Ishikawa (cell line): Measurements from ENCODE around the gene NPTN.

ENCODE experiments used
- CEBPB ChIP-seq: IDR thresholded peaks from 2 replicates; pipeline ENCODE4 v1.6.1; 2012
- EGR1 ChIP-seq: IDR thresholded peaks from 2 replicates; pipeline ENCODE4 v1.6.1; 2012
- EP300 ChIP-seq: IDR thresholded peaks from 2 replicates; pipeline ENCODE4 v1.6.1; 2012; ENCODE audit warnings: borderline replicate concordance
- FOXM1 ChIP-seq: IDR thresholded peaks from 2 replicates; pipeline ENCODE4 v1.6.1; 2012; ENCODE audit warnings: low read depth, borderline replicate concordance
- NFIC ChIP-seq: IDR thresholded peaks from 2 replicates; pipeline ENCODE4 v1.6.1; 2012
- RAD21 ChIP-seq: IDR thresholded peaks from 2 replicates; pipeline ENCODE4 v1.6.1; 2012; ENCODE audit warnings: low read depth
- TAF1 ChIP-seq: IDR thresholded peaks from 2 replicates; pipeline ENCODE4 v1.6.1; 2012; ENCODE audit warnings: low read depth, mild to moderate bottlenecking
- TCF12 ChIP-seq: IDR thresholded peaks from 2 replicates; pipeline ENCODE4 v1.6.1; 2012; ENCODE audit warnings: low read depth
- TEAD4 ChIP-seq: IDR thresholded peaks from 2 replicates; pipeline ENCODE4 v1.6.1; 2012
- YY1 ChIP-seq: IDR thresholded peaks from 2 replicates; pipeline ENCODE4 v1.6.1; 2012; ENCODE audit warnings: low read depth
- TF ChIP-seq, protein P1 (sequence below): IDR thresholded peaks from 2 replicates; pipeline ENCODE4 v1.6.1; 2012
- TF ChIP-seq, protein P2 (sequence below): IDR thresholded peaks from 2 replicates; pipeline ENCODE4 v1.6.1; 2012
- TF ChIP-seq, protein P3 (sequence below): IDR thresholded peaks from 2 replicates; pipeline ENCODE4 v1.6.1; 2012; ENCODE audit warnings: low read depth, mild to moderate bottlenecking

DNA sequence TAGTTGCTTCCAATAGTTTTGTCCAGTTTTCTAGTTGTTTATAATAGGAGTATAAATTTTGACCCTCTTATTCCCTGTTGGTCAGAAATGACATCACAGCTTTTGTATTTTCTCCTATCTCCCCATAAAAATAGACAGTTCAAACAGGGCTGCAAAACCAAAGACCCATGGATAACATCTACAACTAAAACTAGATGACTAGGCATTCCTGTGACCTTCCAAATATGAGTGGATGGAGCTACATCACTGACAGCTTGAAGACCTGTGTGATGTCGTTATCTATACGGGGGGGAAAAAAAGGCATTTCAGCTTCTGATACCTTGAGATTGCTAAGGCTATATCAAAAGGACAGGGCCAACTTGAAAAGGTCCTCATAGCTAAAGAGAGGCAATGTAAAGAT, 105.6 kb downstream of the NPTN start:
- TF ChIP-seq TCF12, result no peak
- TF ChIP-seq, protein P1, sequence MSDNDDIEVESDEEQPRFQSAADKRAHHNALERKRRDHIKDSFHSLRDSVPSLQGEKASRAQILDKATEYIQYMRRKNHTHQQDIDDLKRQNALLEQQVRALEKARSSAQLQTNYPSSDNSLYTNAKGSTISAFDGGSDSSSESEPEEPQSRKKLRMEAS, result no peak
- TF ChIP-seq EP300, result no peak
- no peak for TF ChIP-seq TAF1
- TF ChIP-seq, protein P2, sequence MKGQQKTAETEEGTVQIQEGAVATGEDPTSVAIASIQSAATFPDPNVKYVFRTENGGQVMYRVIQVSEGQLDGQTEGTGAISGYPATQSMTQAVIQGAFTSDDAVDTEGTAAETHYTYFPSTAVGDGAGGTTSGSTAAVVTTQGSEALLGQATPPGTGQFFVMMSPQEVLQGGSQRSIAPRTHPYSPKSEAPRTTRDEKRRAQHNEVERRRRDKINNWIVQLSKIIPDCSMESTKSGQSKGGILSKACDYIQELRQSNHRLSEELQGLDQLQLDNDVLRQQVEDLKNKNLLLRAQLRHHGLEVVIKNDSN, result no peak
- TF ChIP-seq, protein P3, sequence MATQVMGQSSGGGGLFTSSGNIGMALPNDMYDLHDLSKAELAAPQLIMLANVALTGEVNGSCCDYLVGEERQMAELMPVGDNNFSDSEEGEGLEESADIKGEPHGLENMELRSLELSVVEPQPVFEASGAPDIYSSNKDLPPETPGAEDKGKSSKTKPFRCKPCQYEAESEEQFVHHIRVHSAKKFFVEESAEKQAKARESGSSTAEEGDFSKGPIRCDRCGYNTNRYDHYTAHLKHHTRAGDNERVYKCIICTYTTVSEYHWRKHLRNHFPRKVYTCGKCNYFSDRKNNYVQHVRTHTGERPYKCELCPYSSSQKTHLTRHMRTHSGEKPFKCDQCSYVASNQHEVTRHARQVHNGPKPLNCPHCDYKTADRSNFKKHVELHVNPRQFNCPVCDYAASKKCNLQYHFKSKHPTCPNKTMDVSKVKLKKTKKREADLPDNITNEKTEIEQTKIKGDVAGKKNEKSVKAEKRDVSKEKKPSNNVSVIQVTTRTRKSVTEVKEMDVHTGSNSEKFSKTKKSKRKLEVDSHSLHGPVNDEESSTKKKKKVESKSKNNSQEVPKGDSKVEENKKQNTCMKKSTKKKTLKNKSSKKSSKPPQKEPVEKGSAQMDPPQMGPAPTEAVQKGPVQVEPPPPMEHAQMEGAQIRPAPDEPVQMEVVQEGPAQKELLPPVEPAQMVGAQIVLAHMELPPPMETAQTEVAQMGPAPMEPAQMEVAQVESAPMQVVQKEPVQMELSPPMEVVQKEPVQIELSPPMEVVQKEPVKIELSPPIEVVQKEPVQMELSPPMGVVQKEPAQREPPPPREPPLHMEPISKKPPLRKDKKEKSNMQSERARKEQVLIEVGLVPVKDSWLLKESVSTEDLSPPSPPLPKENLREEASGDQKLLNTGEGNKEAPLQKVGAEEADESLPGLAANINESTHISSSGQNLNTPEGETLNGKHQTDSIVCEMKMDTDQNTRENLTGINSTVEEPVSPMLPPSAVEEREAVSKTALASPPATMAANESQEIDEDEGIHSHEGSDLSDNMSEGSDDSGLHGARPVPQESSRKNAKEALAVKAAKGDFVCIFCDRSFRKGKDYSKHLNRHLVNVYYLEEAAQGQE, result no peak
- no peak for TF ChIP-seq RAD21
- no peak for TF ChIP-seq NFIC
- no peak for TF ChIP-seq TEAD4
- TF ChIP-seq EGR1, result no peak
- TF ChIP-seq FOXM1, result no peak
- no peak for TF ChIP-seq CEBPB
- TF ChIP-seq YY1, result no peak
